HG03571 (cell line): ENCODE data around the gene GPR75.

Experiments used
- ATAC-seq: cut with Tn5 transposase; IDR thresholded peaks from one replicate; pipeline ENCODE4 v1.9.1; 2021; ENCODE audit not compliant: unreplicated experiment

GPR75 gene

GRCh38 chr2:53859206-53860181, at the start of gene GPR75:
Gene GPR75 (minus strand): TSS chr2:53859967. CDS start chr2:53854756, 5,211 bp downstream.
- ATAC-seq: no peak

GRCh38 chr2:53907582-53907981, 47.8 kb upstream of the GPR75 start:
- ATAC-seq: no peak

DNA sequence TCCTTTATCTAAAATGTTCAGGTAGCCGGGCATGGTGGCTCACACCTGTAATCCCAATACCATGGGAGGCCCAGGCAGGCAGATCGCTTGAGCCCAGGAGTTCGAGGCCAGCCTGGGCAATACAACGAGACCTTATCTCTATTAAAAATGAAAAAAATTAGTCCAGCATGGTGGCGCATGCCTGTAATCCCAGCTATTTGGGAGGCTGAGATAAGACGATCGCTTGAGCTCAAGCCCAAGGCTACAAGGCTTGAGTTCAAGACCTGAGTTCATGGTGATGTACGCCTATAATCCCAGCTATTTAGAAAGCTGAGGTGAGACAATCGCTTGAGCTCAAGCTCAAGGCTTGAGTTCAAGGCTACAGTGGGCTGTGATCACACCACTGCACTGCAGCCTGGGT, 45.6 kb upstream of the GPR75 start:
- ATAC-seq: no peak

- no peak for ATAC-seq
Measured at GRCh38 chr2:53903011-53903410, 43.2 kb upstream of the GPR75 start.

DNA sequence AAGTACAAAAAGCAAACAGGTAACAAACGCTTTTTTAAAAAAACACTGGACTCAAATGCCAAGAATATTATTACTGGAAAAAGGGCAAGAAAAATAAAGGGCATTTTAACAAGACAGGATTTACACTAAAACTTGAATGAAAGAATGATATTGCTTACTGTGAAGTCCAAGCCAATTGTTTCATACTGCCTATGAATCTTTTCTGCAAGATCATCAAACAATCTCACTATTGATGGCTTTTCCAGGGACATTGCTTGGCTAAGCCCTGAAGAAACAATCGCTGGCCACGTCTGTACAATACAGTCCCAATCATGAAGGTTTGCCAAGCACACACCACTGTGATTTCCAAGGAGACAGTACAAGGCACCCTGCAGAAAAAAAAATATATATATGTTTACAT, 41.4 kb upstream of the GPR75 start:
- no peak for ATAC-seq

DNA sequence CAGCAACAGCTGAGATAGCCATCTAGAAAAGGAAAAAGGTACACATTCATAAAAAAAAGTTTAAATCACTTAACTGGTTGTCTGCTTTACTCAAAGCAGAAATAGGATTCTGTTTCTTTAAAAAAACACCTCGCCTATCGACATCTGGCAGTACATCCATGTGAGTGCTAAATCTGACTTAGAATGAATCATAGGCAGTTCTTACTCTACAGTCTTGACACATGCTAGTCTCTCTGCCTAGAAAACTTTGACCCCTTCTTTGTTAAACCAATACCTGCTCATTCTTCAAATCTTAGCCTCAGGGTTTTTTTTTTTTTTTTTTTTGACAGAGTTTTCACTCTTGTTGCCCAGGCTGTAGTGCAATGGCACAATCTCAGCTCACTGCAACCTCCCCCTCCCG, 37.1 kb upstream of the GPR75 start:
- no peak for ATAC-seq

- ATAC-seq: no peak
Measured at GRCh38 chr2:53886406-53887280, 26.9 kb upstream of the GPR75 start.

GRCh38 chr2:53884883-53885282, 25.1 kb upstream of the GPR75 start:
- ATAC-seq: no peak

DNA sequence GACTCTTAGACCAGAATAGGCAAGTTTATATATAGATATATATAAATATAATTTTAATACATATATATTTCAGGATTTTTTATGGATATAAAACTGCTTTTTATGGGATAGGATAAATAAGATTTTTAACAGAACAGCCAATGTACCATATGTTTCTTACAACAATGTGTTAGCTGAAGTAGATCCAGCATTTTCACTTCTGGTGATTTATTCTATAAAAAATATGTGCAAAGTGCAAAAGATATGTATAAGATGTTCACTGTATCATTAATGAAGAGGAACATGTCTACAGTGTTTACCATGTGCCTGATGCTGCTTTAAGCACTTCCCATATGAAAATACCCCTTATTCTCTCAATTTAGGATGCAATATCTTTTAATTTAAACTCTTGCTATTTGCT, 22.2 kb upstream of the GPR75 start:
- ATAC-seq: no peak

DNA sequence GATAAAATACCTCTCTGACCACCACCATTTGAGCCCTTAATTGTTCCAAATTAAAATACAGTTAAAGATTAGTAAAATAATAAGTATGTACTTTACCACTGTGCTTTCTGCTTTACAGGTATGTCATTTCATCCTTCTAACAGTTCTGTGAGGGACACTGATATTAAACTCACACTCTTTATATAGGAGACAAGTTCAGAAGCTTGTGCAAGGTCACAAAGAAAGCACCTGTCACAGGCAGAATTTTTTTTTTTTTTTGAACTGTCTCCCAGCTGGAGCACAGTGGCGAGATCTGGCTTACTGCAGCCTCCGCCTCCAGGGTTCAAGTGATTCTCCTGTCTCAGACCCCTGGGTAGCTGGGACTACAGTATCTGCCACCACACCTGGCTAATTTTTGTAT, 21.6 kb upstream of the GPR75 start:
- no peak for ATAC-seq

- ATAC-seq: no peak
Measured at GRCh38 chr2:53880756-53881155, 21.0 kb upstream of the GPR75 start.

- ATAC-seq: no peak
Measured at GRCh38 chr2:53877556-53877955, 17.8 kb upstream of the GPR75 start.

DNA sequence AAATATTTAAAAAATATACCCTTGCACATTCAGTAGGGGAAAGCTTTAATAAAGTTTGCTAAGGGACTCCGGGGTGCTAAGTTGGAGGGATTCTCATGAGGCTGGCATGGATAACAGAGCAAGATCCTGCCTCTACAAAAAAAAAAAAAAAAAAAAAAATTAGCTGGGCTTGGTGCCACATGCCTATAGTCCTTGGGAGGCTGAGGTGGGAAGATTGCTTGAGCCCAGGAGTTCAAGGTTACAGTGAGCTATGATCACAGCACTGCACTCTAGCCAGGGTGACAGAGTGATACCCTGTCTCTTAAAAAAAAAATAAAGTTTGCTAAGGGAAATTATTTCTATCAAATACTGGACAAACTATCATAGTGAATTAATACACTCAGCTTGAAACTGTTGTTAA, 17.3 kb upstream of the GPR75 start:
- no peak for ATAC-seq

- no peak for ATAC-seq
Measured at GRCh38 chr2:53874401-53874950, 14.7 kb upstream of the GPR75 start.

DNA sequence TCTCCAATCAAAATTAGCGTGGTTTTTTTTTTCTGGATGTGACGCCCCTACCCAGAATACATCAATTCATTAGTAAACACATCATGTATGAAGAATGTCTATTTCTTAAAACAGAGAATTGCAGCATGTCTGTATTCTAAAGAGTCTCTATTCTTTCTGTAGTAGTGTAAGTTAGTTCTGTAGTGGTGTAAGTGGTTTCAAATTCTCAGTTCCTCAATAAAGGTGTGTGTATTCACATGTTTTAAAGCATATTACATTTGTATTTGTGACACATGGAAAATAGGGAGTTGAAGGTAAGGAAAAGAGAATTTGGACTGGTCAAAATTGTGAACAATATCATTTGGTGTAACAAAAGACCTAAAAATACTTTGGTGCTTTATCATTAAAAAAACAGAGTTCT, 8.0 kb upstream of the GPR75 start:
- no peak for ATAC-seq

DNA sequence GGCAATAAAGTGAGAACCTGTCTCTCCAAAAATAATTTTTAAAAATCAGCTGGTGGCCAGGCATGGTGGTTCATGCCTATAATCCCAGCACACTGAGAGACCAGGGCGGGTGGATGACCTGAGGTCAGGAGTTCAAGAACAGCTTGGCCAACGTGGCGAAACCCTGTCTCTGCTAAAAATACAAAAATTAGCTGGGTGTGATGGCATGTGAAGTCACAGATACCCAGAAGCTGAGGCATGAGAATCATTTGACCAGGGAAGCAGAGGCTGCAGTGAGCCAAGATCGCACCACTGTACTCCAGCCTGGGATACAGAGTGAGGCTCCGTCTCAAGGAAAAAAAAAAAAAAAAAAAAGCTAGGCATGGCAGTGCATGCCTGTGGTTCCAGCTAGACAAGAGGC, 7.4 kb upstream of the GPR75 start:
- ATAC-seq: no peak

- no peak for ATAC-seq
Measured at GRCh38 chr2:53865962-53866361, 6.2 kb upstream of the GPR75 start.

DNA sequence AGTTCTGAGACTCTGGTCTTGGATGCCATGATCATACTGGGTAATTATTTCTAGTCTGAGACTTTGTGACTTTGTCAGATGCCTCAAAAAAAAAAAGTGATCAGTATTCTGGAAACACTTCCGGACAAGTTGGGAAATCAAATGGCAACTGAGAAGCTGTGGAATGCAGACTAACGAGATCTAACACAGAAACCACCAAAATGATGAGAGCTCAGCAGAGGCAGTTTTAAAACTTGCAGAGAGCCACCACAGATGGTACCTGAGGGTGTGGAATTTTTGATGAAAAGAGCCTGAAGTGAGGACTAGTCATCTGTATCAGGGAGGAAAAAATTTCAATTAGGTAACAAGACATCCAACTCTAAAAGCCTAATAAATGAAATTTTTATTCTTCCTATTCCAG, 5.5 kb upstream of the GPR75 start:
- ATAC-seq: no peak

DNA sequence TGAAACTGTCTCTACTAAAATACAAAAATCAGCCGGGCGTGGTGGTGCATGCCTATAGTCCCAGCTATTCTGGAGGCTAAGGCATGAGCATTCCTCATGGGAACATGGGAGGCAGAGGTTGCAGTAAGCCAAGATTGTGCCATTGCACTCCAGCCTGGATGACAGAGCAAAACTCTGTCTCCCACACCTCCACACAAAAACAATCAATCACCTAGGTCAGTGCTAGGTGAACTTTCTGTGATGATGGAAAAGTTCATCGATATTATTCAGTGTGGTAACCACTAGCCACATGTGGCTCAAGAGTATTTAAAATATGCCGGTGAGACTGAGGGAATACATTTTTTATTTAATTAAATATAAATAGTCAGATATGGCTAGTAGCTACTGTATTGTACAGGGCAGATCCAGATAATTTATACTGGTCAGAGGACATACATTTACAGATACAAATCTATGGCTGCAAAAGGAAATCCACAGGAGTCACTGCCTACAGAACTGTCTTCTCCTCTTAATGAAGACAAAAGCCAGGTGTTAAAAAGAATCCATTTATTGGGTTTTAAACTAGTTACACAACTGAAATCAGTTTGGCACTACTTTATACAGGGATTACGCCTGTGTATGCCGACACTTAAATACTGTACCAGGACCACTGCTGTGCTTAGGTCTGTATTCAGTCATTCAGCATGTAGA, 3.9 kb upstream of the GPR75 start:
- ATAC-seq: no peak

GRCh38 chr2:53861824-53862223, 2.1 kb upstream of the GPR75 start:
- ATAC-seq: no peak

DNA sequence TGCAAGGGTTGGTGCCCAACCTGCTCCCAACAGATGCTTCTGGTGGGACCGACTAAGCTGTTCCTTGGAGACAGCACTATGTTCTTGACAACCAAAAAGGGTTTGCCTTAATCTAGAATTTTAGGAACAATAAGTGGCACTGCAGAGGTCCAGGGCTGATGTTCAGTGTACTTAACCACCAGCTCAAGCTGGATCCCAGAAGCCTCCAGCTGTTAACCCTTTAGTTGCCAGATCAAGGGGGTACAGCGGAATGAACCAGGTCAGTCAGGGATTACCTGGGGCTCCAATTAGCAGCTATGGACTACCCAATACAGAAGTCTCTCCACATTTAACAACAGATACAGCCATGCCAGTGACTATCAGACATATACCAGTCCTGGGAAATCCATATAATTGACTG, 3.5 kb downstream of the GPR75 start:
- no peak for ATAC-seq
